Measurements from ENCODE around the gene KRTDAP.

KRTDAP gene

GRCh38 chr19:35459414-35460082 lies 30.7 kb downstream of the KRTDAP start:
- H3K4me3 ChIP-seq: no peak overlapping the region
- H3K27ac ChIP-seq: peak overlapping the region in 2 of 21 experiments; percentile 8 to 51

- peak overlapping the region in 1 of 21 experiments; percentile 51 for H3K27ac ChIP-seq
- no peak overlapping the region for H3K4me3 ChIP-seq
These were observed 31.4 kb downstream of the KRTDAP start for GRCh38 chr19:35458731-35459391.

DNA sequence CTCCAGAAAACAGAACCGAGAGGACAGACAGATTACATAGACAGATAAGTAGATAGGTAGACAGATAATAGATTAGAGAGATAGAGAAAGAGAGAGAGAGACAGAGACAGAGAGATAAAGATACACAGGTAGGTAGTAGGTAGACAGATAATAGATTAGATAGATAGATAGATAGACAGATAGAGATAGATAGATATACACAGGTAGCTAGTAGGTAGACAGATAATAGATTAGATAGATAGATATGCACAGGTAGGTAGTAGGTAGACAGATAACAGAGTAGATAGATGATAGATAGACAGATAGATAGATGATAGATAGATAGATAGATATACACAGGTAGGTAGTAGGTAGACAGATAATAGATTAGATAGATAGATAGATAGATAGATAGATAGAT lies 32.1 kb downstream of the KRTDAP start:
- Histone ChIP-seq H3K27ac (no peak overlapping the region), H3K4me3 (no peak overlapping the region)

- Histone ChIP-seq H3K4me3 (no peak overlapping the region), H3K27ac (no peak overlapping the region)
These were observed 33.1 kb downstream of the KRTDAP start for GRCh38 chr19:35457173-35457572.

- Histone ChIP-seq H3K27ac (no peak overlapping the region), H3K4me3 (no peak overlapping the region)
These were observed 34.6 kb downstream of the KRTDAP start for GRCh38 chr19:35455616-35456201.

- H3K4me3 ChIP-seq: no peak overlapping the region
- no peak overlapping the region for H3K27ac ChIP-seq
These were observed 35.6 kb downstream of the KRTDAP start for GRCh38 chr19:35454663-35455062.

DNA sequence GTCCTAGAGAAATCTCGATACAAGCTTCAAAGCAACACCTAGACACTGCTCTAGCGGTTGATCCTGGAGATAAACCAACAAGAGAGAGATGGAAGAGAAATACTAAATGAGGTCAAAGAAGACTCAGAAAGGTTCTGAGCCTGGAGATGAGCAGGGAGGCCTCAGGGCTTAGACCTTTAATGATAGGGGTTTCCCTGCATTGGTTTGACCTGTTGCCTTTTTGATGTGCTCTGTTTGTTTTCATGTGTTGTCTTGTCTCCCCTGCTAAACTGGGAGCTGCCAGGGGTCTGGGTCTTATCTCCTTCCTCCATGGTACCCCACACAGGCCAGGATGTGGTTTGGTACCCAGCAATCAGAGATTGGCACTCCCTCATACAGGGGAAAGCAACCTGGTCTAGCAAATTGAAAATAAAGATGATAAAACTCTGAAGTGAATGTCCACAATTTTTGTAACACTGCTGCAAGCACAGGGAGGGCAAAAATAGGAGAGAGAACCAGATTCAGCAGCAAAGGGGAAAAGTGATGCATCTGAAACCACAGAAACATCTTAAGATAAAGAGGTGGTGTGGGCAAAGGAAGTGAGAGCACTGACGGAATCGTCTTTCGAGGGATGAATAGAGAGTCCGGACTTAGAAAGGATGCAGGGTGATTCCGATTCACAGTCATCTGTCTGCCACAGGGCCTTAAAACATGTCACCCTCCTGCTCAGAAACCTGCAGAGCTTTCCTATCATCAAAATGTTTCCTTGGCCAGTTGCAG lies 38.7 kb downstream of the KRTDAP start:
- no peak overlapping the region for H3K27ac ChIP-seq
- no peak overlapping the region for H3K4me3 ChIP-seq

- Histone ChIP-seq H3K27ac (peak overlapping the region in 13 of 21 experiments; percentile 30 to 78 (median 54)), H3K4me3 (peak overlapping the region in 1 of 7 experiments; percentile 0)
These were observed 40.8 kb downstream of the KRTDAP start for GRCh38 chr19:35449359-35450043.

DNA sequence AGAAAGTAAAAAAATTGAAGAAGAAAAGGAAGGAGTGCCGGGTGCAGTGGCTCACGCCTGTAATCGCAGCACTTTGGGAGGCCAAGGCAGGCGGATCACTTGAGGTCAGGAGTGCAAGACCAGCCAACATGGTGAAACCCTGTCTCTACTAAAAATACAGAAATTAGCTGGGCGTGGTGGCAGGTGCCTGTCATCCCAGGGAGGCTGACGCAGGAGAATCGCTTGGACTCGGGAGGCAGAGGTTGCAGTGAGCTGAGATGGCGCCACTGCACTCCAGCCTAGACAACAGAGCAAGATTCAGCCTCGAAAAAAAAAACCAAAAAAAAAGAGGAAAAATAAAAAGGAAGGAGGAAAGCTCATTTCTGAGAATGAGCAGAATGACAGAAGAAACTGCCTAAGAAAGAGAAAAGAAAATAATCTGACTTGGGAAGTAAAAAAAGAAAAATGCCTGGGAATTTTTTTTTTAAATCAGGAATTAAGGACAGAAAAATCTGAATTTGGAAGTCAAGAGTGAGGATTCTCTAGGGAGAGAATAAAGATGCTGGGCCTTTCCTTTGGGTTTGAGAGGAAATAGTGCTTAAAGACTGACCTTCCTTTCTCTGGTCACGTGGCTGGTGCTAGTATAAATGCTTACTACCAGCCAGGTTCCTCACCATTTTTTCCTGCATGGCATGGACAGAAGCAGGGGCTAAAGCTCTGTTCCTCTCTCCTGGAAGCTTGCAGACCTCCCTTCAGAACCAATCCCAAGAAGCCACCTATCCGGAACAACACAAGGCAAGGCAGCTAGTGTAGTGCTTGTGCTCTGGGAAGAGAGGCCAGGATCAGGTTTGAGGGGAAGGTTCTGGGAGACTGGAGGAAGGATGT lies 42.4 kb downstream of the KRTDAP start, which contains the start of gene FFAR2:
Gene FFAR2 (plus strand): TSS at position 652 of the 864 bp plus-strand sequence. CDS start 1,458 bp downstream, outside the sequence.
- Histone ChIP-seq H3K27ac (peak within 1 kb of the TSS in 15 of 21 experiments; percentile 30 to 78 (median 54)), H3K4me3 (no peak within 1 kb of the TSS)

DNA sequence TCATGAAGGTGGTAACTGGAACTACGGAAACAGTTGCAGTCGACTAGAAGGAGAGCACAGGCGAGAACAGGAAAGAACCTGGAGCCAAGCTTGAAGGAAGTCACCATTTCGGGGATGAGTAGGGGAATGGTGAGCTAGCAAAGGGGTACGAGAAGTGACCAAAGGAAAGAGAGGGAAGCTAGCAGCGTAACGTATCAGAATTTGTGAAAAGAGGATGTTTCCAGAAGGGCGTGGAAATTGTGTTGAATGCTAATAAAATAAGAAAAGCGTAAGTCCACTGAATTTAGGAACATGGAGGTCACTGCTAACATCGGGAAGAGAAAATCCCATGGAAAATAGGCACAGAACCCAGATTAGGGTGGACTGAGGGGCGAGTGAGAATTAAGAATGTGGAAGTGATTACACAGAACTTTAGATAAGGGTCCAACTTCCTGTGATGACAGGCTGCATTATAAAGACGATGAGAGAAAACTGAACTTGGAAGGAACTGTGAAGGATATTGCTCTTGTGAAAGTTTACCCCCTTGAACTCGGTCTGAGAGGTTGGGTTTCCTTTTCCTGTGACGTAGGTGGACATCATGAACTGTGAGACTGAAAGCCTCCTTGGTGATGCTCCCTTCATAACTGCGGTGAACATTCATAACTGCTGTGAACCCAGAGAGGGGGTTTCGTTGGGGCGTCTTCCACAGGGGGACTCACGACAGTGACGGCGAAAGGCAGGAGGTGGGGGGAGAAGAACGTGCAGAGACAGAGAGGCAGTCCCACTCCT lies 44.3 kb downstream of the KRTDAP start:
- H3K4me3 ChIP-seq: no peak overlapping the region

DNA sequence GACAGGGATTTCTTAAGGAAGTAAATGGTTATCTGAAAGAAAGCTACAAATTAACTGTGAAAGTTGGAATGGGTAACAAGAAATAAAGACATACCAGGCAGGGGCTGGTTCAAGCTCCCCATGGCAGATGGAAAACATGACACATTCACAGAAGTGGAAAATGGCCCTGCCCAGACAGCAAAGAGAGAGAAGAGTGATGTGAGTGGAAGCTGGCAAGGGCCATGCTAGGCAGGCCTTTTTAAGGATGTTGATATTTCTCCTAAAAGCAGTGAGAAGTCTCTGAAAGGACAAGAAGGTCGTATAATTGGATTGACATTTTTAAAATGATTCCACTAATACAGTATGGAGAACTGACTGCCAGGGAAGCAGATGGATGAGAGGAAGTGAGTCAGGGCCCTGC lies 45.5 kb downstream of the KRTDAP start:
- Histone ChIP-seq H3K4me3 (no peak overlapping the region), H3K27ac (no peak overlapping the region)

More for the DNA sequence above, 44.3 kb downstream of the KRTDAP start:
- peak overlapping the region in 1 of 21 experiments; percentile 7 for H3K27ac ChIP-seq

DNA sequence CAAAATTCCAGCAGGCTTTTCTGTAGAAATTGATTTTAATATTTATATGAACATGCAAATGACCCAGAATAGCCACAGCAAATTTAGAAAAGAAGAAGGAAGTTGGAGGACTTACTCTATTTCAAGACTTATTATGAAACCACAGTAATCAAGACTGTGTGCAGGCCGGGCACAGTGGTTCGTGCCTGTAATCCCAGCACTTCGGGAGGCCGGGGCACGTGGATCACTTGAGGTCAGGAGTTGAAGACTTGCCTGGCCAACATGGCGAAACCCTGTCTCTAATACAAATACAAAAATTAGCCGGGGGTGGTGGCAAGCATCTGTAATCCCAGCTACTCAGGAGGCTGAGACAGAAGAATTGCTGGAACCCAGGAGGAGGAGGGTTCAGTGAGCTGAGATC lies 48.2 kb downstream of the KRTDAP start:
- Histone ChIP-seq H3K4me3 (no peak overlapping the region), H3K27ac (no peak overlapping the region)

GRCh38 chr19:35439921-35440320 lies 50.3 kb downstream of the KRTDAP start:
- no peak overlapping the region for H3K27ac ChIP-seq
- no peak overlapping the region for H3K4me3 ChIP-seq

DNA sequence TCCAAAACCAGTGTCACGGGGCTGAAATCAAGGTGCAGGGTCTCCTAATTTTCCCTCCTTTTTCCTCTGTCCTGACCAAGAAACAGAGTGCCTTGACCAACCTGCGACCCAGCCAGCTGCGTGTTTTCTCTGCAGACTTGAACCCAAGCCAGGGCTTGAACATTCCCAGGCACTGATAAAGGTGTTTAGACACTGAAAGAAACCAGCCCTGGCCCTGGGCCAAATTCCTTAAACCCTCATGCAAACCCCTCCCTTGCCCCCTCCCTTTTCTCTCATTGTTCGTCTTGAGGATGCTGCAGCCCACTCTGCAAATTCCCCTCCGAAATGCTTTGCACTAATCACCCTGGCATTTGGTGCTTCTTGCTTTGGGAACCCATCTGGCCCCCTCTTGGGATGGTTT lies 51.7 kb downstream of the KRTDAP start:
- no peak overlapping the region for H3K4me3 ChIP-seq
- no peak overlapping the region for H3K27ac ChIP-seq

- Histone ChIP-seq H3K4me3 (no peak overlapping the region), H3K27ac (no peak overlapping the region)
These were observed 52.2 kb downstream of the KRTDAP start for GRCh38 chr19:35438096-35438495.

DNA sequence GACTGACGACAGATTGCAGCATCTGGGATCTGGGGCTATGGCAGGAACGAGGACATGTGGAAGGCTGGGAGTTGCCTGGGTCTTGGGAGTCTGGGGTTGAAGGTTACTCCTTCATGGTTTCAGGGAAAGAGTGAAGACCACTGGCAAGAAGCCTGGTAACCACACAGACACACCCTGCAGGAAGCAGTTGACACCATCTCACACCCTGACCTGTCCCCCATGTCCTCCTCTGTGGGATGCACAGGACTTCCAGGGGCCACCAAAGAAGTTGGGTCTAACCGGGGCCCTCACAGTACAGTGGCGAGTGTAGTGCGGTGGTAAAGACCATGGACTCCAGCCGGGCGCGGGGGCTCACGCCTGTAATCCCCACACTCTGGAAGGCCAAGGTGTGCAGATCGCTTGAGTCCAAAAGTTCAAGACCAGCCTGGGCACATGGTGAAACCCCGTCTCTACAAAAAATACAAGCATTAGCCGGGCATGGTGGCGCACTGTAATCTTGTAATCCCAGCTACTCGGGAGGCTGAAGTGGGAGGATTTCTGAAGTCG lies 52.8 kb downstream of the KRTDAP start:
- Histone ChIP-seq H3K4me3 (no peak overlapping the region), H3K27ac (peak overlapping the region in 18 of 21 experiments; percentile 19 to 86 (median 72))
